Measurements from ENCODE around the gene TMEM161A.

The TMEM161A gene

DNA sequence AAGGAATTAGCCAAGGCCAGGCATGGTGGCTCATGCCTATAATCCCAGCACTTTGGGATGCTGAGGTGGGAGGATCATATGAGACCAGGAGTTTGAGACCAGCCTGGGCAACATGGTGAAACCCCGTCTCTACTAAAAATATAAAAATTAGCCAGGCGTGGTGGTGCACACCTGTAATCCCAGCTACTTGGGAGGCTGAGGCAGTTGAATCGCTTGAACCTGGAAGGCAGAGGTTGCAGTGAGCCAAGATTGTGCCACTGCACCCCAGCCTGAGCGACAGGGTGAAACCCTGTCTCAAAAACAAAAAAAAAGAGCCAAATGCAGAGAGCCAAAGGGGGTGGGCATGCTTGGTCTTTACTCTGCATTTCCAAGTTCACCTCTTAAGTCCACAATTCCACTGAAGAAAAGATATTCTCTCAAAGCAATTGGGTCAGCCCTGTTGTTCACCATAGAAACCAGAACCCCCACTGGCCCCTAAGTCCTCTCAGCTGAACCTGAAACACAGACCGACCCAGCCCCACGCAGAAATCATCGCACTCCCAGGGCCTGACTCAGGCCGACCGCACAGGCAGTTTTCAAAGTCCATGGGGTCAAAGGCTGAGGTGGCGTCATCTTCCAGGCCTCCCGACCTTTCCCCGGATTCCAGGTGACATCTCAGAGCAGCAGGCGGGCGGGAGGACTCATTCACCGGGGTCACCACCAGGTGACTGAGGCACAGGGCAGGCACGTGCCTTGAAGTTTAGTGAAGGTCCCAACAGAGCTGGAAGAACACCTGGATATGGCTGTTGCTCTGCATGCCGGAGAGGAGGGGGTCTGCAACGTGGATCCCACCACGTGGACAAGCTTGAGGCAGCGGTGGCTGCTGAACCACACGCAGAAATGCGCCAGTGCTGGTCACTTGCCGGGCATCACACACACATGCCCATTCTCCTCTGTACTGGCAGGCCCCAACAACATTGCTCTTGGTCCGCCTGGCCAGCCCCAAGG is 41.3 kb downstream of the TMEM161A start:
- DNase-seq (ENCODE audit: low read depth in 2 of 2): no peak

DNA sequence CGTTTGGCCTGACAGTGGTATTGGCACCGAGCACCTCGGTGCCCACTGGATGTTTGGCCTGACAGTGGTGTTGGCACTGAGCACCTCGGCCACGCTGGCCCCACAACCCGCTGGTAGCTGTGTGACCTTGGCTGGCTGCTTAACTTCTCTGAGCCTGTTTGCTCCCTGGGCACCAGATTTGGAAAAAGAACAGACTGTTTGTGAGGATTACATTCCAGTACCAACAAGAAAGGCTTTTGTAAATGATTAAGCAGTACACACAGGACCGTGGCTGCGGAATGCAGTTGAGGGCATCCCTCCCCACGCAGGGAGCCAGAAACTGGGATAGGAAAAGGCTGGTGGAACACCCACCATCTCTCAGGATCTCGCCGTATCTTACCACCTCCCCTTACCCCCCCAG is 42.6 kb downstream of the TMEM161A start:
- no peak for DNase-seq (ENCODE audit: low read depth in 2 of 2)

DNA sequence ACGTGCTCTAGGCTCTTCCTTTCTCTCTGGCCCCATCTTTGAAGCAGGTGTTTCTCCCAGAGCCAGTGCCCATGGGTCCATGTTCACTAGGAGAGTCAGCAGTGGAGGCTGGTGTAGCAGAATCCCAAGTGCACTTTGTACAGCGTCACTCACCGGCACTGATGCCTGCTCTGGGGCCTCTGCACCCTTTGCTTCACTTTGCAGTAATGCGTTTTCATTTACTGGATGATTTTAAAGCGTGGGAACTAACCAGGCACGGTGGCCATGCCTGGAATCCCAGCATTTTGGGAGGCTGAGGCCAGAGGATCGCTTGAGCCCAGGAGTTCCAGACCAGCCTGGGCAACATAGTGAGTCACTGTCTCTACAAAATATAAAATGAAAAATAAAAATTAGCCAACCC is 43.8 kb downstream of the TMEM161A start:
- DNase-seq (ENCODE audit: low read depth in 2 of 2): no peak

DNA sequence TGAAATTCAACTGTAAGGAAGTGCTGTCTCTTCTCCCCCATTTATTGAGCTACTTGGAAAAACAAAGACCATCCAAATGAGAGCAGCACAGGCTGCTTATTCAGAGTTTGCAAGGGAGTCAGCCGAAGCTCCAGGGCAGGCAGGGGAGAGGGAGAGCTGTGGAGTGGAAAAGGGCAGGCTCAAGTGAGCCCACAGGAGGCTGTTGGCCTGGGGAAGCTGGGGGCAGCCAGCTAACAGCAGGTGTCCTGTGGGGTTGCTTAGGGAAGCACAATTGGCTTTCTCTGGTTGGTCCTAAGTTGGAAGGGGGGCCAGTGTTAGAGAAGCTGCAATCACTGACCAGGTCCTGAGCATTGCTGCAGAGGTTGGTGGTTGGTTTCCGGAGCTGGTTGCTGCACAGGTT is 50.6 kb downstream of the TMEM161A start:
- DNase-seq (ENCODE audit: low read depth in 2 of 2): no peak

DNA sequence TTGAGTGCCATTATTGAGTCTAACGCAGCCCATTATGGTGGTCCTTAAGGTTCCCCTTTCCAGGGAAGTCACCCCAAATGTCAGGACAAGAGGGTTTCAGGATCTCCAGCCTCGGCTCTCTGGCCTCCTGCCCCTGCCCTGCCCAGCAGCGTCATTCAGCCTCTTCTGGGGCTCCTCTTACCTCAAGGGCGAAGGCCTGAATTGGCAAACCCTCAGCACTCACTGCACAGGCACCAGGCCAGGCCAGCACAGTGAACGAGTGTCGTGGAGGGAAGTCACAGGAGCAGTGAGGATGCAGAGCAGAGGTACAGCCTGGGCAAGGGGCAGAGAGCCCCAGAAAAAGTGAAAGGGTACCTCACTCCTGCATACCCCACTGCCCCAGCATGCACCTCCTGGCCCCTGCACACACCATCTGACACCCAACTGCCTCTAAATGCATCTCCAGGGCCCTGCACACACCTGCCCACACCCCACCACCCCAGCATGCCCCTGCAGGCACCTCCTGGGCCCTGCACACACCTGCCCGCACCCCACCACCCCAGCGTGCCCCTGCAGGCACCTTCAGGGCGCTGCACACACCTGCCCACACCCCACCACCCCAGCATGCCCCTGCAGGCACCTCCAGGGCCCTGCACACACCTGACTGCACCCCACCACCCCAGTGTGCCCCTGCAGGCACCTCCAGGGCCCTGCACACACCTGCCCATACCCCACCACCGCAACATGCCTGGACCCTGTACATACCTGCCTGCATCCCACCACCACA is 54.7 kb downstream of the TMEM161A start:
- no peak for DNase-seq (ENCODE audit: low read depth in 2 of 2)

DNA sequence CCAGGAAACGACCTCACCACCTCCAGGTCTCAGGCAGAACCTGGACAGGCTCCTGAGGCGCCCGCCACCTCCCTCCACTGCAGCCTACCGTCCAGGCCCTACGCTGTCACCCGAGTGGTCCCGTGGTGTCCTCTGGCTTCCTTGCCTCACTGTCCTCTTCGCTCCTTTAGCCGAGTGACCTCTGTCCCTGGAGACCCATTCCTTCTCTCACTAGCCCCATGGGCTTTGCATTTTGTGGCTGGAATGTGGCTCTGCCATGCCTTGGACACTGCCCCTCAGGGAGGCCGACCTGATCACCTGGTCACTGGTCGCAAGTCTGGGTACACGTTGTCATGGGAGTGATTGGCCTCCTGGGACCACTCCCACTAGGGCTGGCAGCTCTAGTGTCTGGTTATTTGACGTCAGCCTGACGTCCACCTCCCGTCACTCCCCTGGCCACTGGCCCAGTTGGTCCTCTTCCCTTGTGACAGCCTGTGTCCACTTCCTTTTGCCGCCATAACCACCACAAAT is 56.6 kb downstream of the TMEM161A start:
- DNase-seq (ENCODE audit: low read depth in 2 of 2): no peak

DNA sequence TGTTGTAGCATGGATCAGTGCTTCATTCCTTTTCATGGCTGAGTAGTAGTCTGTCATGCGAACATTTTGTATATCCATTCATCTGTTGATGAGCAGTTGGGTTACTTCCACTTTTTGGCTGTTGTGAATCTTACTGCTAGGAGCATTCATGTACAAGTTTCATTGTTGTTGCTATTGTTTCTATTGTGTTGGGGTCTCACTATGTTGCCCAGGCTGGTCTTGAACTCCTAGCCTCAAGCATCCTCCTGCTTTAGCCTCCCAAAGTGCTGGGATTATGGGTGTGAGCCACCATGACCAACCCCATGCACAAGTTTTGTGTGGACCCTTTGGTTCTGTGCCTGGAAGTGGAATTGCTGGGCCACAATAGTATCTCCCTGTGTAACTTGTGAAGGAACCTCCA is 58.7 kb downstream of the TMEM161A start:
- DNase-seq (ENCODE audit: low read depth in 2 of 2): no peak

DNA sequence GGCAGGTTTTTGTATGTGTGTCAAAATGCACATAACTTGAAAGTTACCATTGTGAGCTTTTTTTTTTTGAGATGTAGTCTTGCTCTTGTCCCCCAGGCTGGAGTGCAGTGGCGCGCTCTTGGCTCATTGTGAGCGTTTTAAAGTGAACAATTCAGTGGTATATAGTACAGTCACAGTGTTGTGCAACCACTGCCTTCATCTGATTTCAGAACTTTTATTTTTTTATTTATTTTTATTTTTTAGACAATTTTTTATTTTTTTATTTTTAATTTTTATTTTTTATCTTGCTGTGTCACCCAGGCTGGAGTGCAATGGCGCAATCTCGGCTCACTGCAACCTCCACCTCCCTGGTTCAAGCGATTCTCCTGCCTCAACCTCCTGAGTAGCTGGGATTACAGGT is 59.5 kb downstream of the TMEM161A start:
- DNase-seq (ENCODE audit: low read depth in 2 of 2): no peak

DNA sequence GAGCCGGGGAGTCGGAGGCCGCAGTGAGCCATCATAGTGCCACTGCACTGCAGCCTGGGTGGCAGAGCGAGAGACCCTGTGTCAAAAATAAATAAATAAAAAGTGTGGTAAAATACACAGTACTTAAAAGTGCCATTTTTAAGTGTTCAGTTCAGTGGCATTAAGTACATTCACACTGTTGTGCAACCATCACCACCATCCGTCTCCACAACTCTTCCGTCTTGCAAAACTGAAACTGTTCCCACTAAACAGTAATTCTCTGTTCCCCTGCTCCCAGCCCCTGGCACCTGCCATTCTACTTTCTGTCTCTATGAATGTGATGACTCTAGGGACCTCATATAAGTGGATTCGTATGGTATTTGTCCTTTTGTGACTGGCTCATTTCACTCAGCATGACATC is 61.2 kb downstream of the TMEM161A start:
- no peak for DNase-seq (ENCODE audit: low read depth in 2 of 2)

DNA sequence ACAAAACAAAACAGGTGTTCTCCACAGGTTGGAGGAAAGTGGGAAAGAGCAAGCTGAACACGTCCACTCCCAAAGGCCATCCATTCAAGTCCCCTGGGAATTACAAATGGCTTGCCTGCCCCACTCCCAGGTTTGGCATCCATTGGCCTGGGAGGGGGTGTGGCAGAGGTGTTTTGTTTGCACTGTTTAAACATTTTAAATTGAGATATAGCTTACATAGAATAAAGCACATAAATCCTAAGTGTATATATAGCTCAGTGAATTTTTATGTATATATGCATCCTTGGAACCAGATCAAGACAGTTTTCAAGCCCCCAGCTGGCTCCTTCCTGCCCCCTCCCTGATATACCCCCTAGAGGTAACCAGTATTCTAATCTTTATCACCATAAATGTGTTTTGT is 61.8 kb downstream of the TMEM161A start:
- no peak for DNase-seq (ENCODE audit: low read depth in 2 of 2)

DNA sequence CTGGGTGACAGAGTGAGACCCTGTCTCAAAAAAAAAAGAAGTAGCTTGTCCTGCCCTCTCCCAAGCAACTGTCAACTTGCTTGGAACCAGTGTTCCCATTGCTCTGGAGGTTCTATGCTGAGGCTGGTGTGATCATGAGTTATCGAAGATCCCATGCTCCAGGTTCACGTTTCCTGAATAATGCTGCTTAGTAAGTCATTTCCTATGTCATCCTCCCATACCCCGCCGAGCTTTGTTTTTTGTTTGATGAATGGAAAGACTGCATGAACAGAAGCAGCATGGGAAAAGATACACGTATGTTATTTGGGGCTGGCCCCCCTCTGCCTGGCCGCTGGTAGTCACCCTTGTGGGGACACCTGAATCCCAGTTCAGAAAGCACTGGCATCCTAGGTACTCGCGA is 63.2 kb downstream of the TMEM161A start:
- no peak for DNase-seq (ENCODE audit: low read depth in 2 of 2)

DNA sequence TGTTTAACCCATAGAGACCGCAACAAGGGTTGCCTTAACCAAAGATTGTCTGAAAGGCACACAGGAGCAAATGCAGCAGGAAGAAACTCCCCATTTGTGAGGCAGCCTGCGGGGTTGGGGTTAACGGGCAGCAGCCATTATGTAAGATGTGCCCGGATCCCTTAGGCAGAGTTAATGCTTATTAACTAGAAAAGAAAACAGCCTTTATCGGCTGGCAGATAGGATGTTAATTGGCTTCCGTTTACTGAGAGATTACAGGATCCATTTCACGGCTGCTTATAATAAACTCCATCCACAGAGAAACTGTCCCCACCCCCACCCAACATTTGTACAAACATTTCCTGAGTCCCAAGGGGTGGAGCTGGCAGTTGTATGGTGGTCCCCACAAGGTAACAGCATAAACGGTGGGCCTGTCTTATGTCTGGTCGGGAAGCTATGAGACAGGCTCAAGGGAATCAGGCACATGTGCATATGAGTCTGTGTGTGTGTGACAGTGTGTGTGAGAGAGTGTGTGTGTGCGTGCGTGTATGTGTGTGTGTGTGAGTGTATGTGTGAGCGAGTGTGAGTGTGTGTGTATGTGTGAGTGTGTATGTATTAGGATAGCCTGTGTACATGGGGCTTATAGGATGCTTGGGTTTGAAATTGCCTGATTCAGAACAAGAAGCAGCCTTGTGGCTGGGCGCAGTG is 63.9 kb downstream of the TMEM161A start:
- no peak for DNase-seq (ENCODE audit: low read depth in 2 of 2)

DNA sequence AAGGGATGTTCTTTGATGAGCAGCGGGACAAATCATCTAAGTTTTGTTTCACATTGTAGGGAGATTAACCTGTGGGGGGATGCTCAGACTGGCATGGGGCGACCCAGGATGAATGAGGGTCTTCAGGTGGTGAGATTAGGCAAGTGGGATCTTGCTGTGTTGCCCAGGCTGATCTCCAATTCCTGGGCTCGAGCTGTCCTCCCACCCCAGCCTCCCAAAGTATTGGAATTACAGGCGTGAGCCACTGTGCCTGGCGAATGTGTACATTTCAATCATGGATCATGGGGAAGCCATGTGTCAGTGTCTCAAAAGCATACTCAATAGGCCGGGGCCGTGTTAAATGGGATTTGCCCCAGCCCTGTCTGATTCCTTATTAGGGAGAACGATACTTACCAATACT is 66.4 kb downstream of the TMEM161A start:
- DNase-seq (ENCODE audit: low read depth in 2 of 2): no peak

Data from stimulated activated CD8-positive, alpha-beta memory T cell treated with anti-CD3 and anti-CD28 coated beads, Interleukin-15, amount 100 ng/mL, for 4 hours (primary cell).